Left ventricle myocardium inferior (tissue), 1 donor: ENCODE measurements around the gene SLC66A2. TPM values are rescaled to one million over a fixed set of nuclear protein-coding genes. Genes with fewer than 3 reads are reported as not detected.

Experiments used
- DNase-seq: peaks from one replicate; pipeline ENCODE4 v3.0.0-alpha.2; 2020
- H3K27ac ChIP-seq: fragments of 200-600 bp; replicated peaks from 2 replicates; pipeline ENCODE4 v1.8.0; 2021
- H3K27me3 ChIP-seq: fragments of 200-600 bp; 2 replicates; pipeline ENCODE4 v1.8.0; 2021; ENCODE audit warnings: low read depth
- H3K36me3 ChIP-seq: fragments of 200-600 bp; 2 replicates; pipeline ENCODE4 v1.8.0; 2021
- H3K4me1 ChIP-seq: fragments of 200-600 bp; 2 replicates; pipeline ENCODE4 v1.8.0; 2021
- H3K4me3 ChIP-seq: fragments of 200-600 bp; 2 replicates; pipeline ENCODE4 v1.8.0; 2021; ENCODE audit warnings: mild to moderate bottlenecking, moderate library complexity
- H3K9me3 ChIP-seq: fragments of 200-600 bp; replicated peaks from 2 replicates; pipeline ENCODE4 v1.8.0; 2021
- intact Hi-C: fragments of 100-400 bp; cut with micrococcal nuclease; formaldehyde crosslinking; loops from one replicate; pipeline ENCODE4 v1.11.0; 2022
- total RNA-seq: library from RNA; stranded (reverse); fragmentation: NEBNext Ultra II Directional; extraction: Animal tissue kit (Norgen Biotek cat#: 25700); gene quantifications from one replicate; pipeline ENCODE4 v1.2.1, GENCODE V29; 2021
- TF ChIP-seq, protein P1 (sequence below): fragments of 200-600 bp; IDR thresholded peaks from 2 replicates; pipeline ENCODE4 v1.8.0; 2021; ENCODE audit warnings: antibody characterized with exemption, mild to moderate bottlenecking, borderline replicate concordance
- donor health status: DM: no; HTN: yes; CAD: no; lungs with severe emphysema.

Gene SLC66A2
- total RNA-seq, 1 donor from 2014 or later = 27.4 TPM

GRCh38 chr18:79916546-79917168 lies 34.8 kb downstream of the SLC66A2 start:
- H3K36me3 ChIP-seq = peaks cover 51% of the 10 kb centered on the region
- intact Hi-C loops = no loop called here

DNA sequence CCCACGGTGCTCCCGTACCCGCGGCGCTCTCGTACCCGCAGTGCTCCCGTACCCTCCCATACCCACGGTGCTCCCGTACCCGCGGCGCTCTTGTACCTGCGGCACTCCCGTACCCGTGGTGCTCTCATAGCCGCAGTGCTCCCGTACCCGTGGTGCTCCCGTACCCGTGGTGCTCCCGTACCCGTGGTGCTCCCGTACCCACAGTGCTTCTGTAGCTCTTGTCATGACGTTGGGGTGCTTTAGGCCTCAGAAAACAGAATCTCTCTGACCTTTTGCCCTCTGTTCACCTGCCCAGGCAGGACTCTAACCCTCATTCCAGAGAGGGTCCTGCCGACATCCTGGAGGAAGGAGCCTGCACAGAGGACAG lies 35.3 kb downstream of the SLC66A2 start:
- Histone ChIP-seq H3K4me3 (no peak overlapping the region), H3K27ac (no peak overlapping the region), H3K27me3 (no peaks in the 10 kb centered on the region), H3K36me3 (peaks cover 51% of the 10 kb centered on the region), H3K9me3 (no peaks in the 10 kb centered on the region), H3K4me1 (peaks cover 6% of the 10 kb centered on the region)
- intact Hi-C loops = no loop called here
- DNase-seq = no peak
- TF ChIP-seq, protein P1, sequence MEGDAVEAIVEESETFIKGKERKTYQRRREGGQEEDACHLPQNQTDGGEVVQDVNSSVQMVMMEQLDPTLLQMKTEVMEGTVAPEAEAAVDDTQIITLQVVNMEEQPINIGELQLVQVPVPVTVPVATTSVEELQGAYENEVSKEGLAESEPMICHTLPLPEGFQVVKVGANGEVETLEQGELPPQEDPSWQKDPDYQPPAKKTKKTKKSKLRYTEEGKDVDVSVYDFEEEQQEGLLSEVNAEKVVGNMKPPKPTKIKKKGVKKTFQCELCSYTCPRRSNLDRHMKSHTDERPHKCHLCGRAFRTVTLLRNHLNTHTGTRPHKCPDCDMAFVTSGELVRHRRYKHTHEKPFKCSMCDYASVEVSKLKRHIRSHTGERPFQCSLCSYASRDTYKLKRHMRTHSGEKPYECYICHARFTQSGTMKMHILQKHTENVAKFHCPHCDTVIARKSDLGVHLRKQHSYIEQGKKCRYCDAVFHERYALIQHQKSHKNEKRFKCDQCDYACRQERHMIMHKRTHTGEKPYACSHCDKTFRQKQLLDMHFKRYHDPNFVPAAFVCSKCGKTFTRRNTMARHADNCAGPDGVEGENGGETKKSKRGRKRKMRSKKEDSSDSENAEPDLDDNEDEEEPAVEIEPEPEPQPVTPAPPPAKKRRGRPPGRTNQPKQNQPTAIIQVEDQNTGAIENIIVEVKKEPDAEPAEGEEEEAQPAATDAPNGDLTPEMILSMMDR = no peak

More at GRCh38 chr18:79916546-79917168, 34.8 kb downstream of the SLC66A2 start:
- H3K27me3 ChIP-seq = no peaks in the 10 kb centered on the region
- H3K4me1 ChIP-seq = peaks cover 6% of the 10 kb centered on the region
- no peak overlapping the region for H3K4me3 ChIP-seq
- DNase-seq = no peak
- no peaks in the 10 kb centered on the region for H3K9me3 ChIP-seq
- TF ChIP-seq, protein P1 = no peak
- H3K27ac ChIP-seq = no peak overlapping the region

- no peak overlapping the region for H3K27ac ChIP-seq
- H3K4me3 ChIP-seq = no peak overlapping the region
- DNase-seq = no peak
- TF ChIP-seq, protein P1 = no peak
- intact Hi-C loops = no loop called here
- H3K9me3 ChIP-seq = no peaks in the 10 kb centered on the region
- peaks cover 51% of the 10 kb centered on the region for H3K36me3 ChIP-seq
- H3K4me1 ChIP-seq = peaks cover 6% of the 10 kb centered on the region
- H3K27me3 ChIP-seq = no peaks in the 10 kb centered on the region
These were observed 36.0 kb downstream of the SLC66A2 start for GRCh38 chr18:79915161-79916127.

- no peak overlapping the region for H3K27ac ChIP-seq
- TF ChIP-seq, protein P1 = no peak
- H3K36me3 ChIP-seq = peaks cover 51% of the 10 kb centered on the region
- no peak overlapping the region for H3K4me3 ChIP-seq
- H3K9me3 ChIP-seq = no peaks in the 10 kb centered on the region
- DNase-seq = no peak
- intact Hi-C loops = no loop called here
- no peaks in the 10 kb centered on the region for H3K27me3 ChIP-seq
- H3K4me1 ChIP-seq = peaks cover 6% of the 10 kb centered on the region
These were observed 36.8 kb downstream of the SLC66A2 start for GRCh38 chr18:79914614-79915160.

DNA sequence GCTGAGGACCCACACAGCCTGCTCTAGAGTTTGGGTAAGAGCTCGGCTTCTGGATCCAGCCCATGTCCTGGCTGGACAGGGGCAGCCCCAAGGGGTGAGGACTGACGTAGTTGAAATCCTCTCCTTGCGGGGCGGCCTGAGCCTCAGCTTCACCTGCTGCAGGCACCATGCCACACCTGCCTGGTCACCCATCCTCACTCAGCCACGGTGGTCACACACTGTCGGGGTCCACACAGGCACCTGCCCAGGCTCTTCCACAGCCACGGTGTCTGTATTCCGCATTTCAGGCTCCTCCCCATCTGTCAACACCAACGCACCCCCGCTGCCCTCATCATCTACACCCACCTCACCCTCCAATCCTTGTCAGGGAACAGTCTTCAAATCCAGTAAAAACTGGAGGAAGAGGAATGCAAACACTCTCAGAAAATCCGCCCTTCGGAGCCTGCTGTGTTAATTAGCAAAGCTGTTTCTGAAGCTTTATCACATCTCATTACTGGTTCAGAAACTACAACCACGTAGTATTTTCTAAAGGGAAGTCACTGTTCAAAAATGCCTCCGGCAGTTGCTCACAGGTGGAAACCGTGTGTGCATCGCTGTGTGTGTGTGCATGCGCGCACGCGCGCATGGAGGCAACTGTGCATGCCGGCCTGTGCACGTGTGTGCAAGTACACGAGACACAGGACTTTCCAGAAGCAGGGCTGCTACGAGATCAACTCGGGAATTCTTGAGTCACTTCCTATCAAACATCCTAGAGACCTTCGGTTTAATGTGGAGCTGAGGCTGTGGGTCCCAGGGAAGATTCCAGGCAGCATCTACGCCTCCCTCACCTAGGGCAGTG lies 38.2 kb downstream of the SLC66A2 start:
- TF ChIP-seq, protein P1 = no peak
- intact Hi-C loops = no loop called here
- no peak overlapping the region for H3K27ac ChIP-seq
- H3K36me3 ChIP-seq = peaks cover 46% of the 10 kb centered on the region
- H3K9me3 ChIP-seq = no peaks in the 10 kb centered on the region
- H3K4me3 ChIP-seq = no peak overlapping the region
- H3K4me1 ChIP-seq = peaks cover 6% of the 10 kb centered on the region
- DNase-seq = no peak
- H3K27me3 ChIP-seq = no peaks in the 10 kb centered on the region
